GM18519 (cell line): ENCODE results near the gene KIRREL3.

Experiments
- ATAC-seq: cut with Tn5 transposase; IDR thresholded peaks from one replicate; pipeline ENCODE4 v1.9.1; 2021; ENCODE audit warnings: mild to moderate bottlenecking, moderate library complexity; ENCODE audit not compliant: unreplicated experiment, low FRiP score

Gene KIRREL3

DNA sequence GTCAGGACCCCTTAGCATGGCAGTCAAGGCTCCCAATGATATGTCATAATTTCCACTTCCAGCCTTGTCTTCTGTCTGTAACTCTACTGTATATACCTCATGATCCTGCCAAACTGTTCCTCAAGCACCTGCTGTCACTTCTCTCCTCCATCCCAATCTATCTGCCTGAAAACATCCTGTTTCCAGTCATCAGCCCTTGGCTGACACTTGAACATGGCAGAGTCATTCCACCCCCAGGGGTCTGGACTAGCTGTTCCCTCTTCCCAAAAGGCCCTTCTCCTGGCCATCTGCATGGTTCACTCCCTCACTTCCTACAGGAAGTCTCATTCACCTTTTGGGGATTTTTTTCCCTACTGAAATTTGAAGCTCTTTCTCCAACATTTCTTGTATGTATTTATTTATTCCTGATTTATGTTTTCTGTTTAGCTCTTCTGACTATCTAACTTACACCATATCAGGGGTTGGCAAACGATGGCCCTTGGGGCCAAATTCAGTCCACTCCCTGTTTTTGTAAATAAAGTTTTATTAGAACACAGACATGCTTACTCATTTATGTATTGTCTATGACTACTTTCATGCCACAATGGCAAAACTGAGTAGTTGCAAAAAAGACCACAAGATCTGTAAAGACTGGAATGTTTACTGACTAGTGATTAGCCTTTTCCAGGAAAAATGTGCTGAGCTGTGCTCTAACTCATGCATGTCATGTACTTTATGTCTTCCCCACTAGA is 278.4 kb downstream of the KIRREL3 start:
- no peak for ATAC-seq

DNA sequence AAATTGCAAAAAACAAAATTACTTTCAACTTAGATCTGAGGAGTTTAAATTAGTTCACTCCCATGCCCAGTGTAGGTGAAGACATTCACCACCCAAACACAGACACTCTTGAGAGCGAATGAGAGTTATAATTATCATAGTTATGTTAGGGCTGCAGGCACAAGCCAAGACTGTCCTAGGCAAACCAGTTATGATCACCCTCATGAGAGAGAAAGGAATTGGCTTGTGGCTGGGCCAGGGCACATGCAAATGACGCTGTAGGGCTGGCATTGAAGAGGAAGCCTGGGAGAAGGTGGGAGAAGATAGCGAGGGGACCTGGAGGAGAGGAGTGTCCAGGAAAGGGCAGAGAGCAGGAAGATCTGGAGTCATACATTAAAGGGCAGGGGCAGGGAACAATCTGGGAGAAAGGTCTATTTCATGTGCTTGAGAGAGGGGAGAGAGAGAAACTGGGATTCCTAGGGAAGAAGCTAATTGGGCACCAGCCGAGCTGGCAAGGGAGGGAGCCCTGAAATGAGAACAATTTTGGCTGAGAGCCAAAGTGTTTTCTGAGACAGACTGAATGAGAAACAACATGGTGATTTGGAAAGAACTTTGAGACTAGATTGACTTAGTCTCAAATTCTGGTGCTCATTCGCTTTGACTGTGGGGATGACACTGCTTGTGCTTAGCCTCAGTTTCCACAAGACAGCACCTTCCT is 279.9 kb downstream of the KIRREL3 start:
- no peak for ATAC-seq

DNA sequence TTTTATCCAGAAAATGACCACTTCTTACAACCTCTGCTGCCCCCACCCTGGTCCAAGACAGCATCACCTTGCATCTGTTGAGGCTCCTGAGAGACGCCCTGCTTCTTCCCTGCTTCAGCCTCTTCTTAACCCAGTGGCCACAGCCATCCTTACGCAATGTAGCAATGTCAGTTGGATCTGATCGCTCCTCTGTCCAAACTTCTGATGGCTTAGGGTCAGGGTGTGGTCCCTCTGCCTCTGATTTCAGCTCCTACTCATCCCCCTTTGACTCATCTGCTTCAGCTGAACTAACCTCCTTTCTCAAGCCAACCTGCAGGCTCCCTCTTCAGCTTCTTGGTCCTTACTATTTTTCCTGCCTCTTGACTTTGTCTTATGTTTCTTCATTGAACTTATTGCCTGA is 280.8 kb downstream of the KIRREL3 start:
- no peak for ATAC-seq

DNA sequence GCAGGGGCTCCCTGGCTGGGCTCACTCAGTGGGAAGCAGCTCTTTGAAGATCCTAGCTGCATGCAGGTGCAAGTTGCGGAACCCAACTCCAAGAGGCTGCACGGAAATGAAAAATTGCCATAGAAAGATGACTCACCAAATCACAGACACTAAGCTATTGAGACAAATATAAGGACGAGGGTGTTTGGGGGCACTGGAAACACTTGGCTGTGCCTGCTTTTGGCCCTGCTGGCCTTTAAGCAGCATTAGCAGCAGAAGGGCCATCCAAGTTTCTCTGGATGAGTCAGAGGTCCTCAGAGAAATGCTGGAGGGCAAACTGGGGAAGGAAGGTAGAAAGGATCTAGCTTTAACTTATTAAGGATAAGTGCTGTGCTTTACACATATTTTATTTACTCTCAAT is 282.3 kb downstream of the KIRREL3 start:
- ATAC-seq = no peak

DNA sequence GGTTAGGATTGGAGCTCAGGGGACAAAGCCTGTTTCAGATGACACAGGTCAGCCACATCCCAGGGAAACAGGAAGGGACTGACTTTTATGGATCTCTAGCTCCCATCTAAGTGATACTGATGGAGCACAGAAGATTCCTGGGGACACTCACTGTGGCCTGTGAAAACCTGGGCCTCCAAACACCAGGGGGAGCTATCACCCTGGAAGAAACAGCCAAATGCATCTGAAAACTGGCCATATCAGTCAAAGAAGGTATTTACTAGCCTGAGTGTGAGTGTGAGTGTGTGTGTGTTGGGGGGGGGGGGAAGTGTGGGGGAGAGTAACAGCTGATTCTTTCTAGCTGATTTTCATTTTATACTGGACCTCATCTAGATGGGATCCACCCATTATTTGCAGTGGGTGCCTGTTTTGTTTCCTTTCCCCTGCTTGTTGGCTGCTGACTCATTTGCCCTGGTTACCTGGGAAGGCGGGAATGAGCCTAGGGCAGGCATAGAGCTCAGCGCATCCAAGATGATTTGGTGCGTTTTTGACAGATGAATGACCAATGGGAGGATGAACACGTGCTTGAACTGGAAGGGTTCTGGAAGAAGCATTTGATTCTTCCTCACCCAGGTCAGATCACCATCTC is 284.0 kb downstream of the KIRREL3 start:
- no peak for ATAC-seq

DNA sequence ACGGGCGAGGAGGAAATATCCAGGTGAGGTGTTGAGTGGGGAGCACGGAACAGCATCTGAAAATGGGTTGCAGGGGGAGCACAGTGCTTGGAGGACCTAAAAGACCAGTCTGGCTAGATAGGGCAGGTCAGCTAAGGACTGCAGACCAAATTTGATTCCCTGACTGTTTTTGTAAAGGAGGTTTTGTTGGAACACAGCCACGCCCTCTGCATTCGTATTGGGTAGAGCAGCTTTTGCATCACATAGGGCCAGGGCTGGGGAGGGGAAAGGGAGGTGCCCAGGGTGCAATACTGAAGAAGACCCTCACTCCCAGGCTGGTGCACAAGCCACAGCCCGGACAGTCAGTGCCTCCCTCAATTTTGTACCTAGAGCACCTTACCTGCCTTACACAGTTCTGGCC is 286.8 kb downstream of the KIRREL3 start:
- no peak for ATAC-seq

DNA sequence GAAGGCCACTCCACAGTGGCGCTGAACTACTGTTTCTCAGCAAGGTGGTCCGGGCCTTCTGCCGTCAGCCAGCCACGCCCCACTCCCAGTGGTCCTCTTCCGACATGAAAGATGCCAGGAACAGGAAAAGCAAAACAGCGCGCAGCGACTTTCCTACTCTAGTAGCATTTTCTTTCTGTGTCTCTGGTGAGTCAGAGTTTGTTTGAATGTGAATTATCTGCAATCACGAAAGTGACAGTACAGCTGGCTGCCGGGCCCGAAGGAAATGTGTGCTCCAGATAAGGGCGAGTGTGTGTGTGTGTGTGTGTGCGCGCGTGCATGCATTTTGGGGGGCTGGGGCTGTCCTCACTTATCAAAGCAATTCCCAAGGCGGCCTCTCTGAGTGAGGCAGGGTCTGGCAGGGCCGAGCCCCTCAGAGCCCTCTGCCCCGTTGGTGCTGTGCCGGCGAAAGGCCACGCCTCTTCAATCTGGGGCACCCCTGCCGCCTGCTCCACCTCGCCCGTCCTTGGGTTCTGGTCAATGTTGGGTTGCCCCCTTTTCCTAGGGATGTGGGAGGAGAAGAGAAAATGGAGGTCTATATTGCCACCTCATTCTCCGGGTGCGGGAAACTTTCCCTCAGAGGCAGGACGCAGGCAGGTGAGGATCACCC is 288.5 kb downstream of the KIRREL3 start:
- ATAC-seq = no peak

DNA sequence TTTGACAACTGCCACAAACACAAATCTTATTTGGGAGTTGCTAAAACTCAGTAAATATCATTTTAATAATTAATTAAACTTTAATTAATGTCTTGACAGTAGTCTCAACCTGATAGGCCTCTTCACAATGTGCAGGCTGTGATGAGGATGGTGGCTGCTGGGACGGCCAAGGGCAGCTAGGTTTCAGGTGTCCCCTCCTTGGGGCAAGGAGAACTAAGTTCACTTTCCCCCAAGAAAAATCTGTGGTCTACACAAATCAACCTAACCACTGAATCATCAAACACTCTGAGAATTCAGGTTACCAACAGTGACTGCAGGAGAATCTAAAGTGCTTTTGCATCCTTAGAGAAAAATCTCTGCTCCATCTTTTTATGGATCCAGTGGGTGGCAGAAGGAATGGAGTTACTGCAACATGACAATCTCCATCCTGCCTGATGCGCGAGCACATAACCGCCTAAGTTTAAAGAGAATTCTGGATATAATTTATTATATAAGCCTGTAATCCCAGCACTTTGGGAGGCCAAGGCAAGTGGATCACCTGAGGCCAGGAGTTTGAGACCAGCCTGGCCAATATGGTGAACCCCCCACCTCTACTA is 289.7 kb downstream of the KIRREL3 start:
- ATAC-seq = no peak

DNA sequence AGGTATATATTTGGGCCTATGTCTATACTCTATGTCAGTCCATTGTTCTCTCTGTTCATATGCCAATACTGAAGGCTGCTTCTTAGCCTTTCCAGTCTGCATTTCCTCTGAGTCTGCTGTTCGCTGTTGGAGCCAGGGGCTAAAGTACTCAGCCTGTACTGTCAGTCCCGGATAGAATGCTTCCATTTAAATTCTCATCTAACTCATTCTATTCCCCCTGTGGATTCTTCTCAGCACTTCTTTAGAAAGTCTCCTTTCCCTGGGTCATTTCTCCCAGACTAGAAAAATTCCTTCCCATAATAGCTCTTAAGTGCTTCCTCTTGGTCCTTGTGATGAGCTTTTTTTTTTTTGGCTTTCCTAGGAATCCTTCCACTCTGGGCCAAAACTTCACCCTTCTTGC is 293.1 kb downstream of the KIRREL3 start:
- ATAC-seq = no peak

DNA sequence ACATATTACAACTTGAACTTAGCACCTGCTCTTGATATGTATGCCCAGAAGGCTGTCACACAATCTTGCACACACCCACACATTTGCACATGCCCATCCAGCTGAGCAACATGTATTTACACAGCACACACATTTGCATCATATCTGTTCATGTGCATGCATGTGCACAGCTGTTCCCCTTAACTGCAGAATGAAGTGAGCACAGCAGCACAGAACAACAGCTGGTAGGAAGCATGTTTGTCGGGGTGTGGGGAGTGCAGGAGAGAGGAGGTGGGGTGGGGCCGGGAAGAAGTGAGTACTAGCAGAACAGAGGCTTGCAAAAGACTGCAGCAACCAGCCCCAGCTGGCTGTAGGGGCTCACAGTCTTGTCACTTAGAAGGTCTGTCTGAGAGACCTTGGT is 296.5 kb downstream of the KIRREL3 start:
- ATAC-seq = no peak

DNA sequence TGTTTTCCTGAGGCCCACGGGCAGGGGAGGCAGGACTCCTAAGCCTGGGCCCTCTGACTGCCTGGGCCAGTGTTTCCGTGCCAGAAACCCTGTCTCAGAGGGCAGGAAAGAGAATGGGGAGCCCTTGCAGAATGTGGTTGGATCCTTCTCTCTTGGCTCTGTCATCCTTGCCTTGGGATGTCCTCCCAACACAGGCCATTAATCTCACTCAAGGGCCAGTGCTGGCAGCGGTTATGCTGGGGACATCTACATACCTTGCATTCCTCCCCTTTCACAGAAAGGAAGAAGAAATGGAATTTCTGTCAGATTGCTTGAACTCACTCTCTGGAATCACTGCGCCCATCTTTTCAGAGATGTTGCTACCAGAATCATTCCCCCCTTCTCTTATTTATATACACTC is 296.9 kb downstream of the KIRREL3 start:
- no peak for ATAC-seq

DNA sequence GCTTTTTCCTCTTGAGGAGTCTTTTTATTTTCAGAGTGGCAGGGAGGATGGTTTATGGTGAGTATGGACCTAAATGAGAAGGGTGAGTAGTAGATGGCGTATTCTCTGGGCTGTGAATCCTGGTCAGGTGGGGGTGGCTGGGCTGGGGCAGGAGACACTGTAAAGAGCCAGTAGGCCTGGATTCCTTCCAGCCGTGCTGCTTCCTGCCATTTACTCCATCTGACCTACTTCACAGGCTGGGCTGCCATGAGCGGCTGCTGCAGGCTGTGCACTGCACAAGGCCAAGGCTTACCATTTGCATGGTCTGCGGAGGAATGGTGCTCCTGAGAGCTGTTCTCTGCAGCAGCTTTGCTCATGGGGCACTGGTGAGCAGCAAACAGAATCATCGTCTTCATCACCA is 297.6 kb downstream of the KIRREL3 start:
- ATAC-seq = no peak

DNA sequence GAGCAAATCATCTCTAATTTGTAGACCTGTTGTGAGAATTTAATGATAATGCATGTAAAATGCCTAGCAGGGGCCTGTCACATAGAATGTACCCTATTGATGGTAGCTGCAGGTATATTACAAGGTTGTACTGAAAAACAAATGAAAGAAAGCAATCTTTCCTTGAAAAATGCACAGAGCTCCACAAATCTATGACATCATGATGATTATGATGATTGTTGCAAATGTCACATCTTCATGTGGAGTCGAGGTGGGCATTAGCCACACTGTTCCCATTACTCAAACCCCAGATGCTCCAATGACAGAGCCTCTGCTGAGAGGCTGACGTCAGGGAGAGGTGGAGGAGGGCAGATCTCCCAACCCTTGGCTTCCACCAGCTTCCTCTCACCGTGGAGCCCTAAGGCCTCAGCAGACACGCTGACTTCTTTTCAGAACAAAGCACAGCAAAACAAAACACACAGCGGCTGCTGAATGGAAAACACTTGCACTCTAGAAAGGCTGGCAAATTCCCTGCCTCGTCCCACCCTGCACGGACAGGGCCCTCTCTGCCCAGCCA is 298.3 kb downstream of the KIRREL3 start:
- no peak for ATAC-seq

DNA sequence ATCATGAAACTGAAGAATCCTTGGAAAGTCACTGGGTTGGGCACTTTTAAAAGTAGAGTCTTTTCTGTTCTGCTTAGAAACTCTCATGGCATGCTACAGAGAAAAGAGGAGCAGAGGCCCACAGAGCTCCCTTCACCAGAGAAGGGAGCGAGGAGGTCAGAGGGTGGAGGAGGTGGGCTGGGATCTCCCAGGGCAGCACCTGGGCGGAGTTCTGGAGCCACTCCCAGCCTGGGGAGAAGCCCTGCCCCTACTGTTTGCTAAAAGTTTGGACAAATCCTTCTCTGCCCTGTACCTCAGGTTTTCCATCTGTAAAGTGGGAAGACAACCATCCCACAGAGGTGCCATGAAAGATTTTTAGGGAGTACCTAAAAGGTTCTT is 299.1 kb downstream of the KIRREL3 start:
- no peak for ATAC-seq

DNA sequence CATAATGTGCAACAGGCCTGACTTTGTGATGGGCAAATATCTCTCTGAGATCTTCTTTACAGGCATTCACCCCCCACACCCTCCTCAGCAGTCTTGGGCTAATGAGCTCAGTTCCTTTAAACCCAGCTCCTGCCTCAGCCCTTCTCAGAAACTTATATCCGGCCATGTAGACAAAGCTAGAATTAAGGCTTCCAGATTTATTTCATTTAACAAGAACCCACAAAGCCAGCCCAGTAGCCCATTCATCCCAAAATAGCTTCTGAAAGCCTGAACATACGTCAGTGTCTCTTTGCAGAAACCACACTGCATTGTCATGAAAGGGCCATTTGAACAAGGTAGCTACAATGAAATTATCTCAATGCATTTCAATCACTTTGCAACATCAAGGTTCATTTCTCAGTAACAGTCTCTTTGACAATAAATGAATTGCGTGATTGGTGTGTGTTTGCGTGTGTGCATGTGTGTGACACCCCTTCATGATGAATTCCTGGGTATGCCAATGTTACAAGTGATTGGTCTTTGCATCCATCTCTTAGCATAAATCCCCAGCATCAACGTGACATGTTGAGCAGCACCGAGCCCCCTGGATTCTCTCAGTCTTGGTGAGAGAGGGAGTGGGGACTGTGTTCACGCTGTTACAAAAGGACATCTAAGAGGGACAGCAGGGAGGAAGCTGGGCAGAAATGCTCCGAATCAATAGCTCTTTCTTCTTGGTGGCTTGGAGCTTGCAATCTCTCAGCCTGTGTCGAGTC is 299.6 kb downstream of the KIRREL3 start:
- peak; percentile 73 for ATAC-seq

DNA sequence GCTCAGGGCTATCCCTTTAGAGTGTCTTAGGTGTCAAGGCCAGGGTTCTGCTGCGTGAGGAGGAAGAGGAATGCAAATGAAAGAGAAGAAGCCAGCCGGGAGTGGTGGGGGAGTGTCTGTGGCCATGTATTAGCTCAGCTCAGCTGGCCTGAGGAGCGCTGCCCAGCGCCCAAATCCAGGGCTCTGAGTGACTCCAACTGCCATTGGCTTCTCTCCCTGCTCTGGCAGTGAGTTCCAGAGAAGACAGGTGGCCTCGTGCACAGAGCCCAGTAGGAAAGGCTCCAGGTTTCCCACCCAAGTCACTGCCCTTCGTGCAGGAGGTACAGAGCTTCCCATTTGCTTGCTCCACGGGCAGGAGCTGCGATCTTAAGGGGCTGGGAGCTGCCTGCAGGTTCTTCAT is 302.0 kb downstream of the KIRREL3 start:
- ATAC-seq = no peak

DNA sequence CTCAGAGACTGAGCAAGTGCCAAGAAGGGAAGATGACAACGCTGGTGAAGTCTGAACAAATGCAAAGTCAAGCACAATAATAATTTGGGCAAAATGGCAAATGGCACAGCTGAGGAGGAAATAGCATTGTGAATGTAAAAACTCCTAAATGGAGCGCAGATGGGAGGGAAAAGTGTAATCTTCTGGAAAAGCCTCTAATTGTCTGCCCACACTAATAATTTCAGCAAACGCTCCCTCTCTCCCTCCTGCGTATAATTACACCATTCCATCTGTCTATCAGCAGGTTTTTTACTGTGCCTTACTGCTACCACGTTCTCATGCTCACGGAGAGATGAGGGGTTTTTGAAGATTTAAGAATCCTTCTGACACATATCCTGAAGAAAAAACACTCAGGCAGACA is 302.6 kb downstream of the KIRREL3 start:
- ATAC-seq = no peak

DNA sequence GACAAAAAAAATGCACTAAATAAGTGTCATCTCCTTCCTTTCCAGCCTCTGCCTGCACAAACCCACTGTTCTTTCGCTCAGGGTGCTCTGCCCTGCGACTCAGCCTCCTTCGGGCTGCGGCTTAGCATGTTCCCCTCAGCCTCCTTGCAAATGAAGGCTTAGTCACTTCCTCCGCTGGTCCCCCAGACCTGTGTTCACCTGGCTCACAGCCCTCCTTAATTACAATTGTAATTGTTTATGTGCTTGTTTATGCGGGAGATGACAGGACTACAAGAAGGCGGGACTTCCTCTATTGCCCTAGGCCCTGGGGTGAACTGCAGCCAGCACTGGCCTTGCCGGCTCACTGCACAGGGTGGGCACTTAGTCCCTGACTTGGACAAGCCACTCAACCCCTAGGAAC is 303.6 kb downstream of the KIRREL3 start:
- ATAC-seq = no peak

DNA sequence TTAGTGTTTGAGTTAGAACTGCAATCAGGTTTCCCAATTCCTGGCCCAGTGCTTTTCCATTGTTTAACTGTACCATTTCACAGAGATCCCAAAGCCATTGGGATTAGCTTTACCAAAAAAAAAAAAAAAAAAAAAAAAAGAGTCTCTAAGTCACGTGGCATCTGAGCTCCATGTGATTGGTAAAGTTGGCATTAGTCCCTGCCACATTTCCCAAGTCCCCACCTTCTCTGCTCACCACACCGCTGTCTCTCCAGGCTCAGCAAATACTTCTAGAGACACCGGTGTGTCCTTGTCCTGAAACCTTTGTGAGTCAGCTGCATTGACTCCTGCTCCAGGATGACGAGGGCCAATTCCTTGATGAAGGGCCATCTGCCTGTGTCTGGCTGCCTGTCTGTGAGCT is 305.3 kb downstream of the KIRREL3 start:
- ATAC-seq = no peak

DNA sequence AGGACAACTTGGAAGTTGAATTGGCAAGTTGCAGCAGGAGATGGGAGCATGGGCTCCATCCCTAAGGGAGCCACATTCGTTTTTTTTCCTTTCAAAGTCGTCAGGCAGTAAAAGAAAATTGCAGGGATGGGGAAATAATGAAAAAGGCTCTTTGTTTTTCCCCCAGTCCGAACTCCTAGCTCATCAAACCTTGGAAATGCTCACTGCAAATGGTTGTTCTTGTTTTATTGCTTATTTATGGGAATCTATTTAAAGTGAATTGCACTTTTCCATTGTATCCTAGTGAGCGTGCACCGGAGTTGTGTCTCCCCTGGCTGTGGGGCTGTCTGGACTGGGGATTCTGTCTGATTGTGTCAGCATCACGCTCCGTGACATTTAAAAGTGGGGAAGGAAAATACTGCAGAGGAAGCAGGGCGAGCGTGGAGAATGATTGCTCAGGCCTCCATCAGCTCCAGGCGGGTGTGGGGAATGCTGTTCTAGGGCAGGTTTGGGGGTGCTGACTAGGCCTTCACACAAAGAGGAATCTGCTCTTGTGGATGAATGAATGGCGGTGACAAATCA is 306.4 kb downstream of the KIRREL3 start:
- no peak for ATAC-seq
